ENCODE data around the gene KHK. TPM values are rescaled to one million over a fixed set of nuclear protein-coding genes. Genes with fewer than 3 reads are reported as not detected.

Gene KHK
- total RNA-seq, 1 donor = 0.52 TPM

Other genes starting within 250 kb of the KHK start
- not detected for gene DPYSL5, start 238.6 kb upstream of the KHK start, total RNA-seq
- gene MAPRE3, start 116.1 kb upstream of the KHK start, total RNA-seq = 0.42 TPM
- gene TMEM214, start 53.8 kb upstream of the KHK start, total RNA-seq = 10.7 TPM
- 8.9 TPM for gene AGBL5, start 35.1 kb upstream of the KHK start, total RNA-seq
- 222 TPM for gene OST4, start 15.1 kb upstream of the KHK start, total RNA-seq
- gene EMILIN1, start 8.2 kb upstream of the KHK start, total RNA-seq = 0.63 TPM
- gene CGREF1, start 32.4 kb downstream of the KHK start, total RNA-seq = 0.10 TPM
- gene ABHD1, start 37.0 kb downstream of the KHK start, total RNA-seq = 0.10 TPM
- 11.0 TPM for gene PREB, start 47.9 kb downstream of the KHK start, total RNA-seq
- gene PRR30, start 52.6 kb downstream of the KHK start, total RNA-seq = not detected
- not detected for gene TCF23, start 62.2 kb downstream of the KHK start, total RNA-seq
- 96.4 TPM for gene ATRAID, start 125.3 kb downstream of the KHK start, total RNA-seq
- 48.4 TPM for gene SLC5A6, start 125.5 kb downstream of the KHK start, total RNA-seq
- gene CAD, start 130.6 kb downstream of the KHK start, total RNA-seq = 5.7 TPM
- gene SLC30A3, start 176.3 kb downstream of the KHK start, total RNA-seq = not detected
- not detected for gene DNAJC5G, start 188.7 kb downstream of the KHK start, total RNA-seq
- not detected for gene TRIM54, start 195.7 kb downstream of the KHK start, total RNA-seq
- gene UCN, start 221.7 kb downstream of the KHK start, total RNA-seq = not detected
- 30.5 TPM for gene MPV17, start 236.3 kb downstream of the KHK start, total RNA-seq